Heart right ventricle (tissue), 16 donors: ENCODE measurements around the gene KIAA1671. TPM values are rescaled to one million over a fixed set of nuclear protein-coding genes. Genes with fewer than 3 reads are reported as not detected.

Source experiments
- ATAC-seq, 8 donors: fragments of 200-7000 bp; cut with Tn5 transposase; one replicate each; pipeline ENCODE4 v1.9.1; 2020; ENCODE audit warnings: mild to moderate bottlenecking in 8 of 8, moderate library complexity in 8 of 8, moderate number of reproducible peaks in 1 of 8
- DNase-seq, 2 donors: peaks; one replicate each; pipeline ENCODE4 v3.0.0-alpha.2; 2020
- H3K27ac ChIP-seq, 10 donors: fragments of 200-600 bp; sonication (generic) in 2 of 10; one replicate each; pipeline versions ENCODE4 v1.5.0 to v1.8.0; 2020 to 2022; ENCODE audit warnings: mild to moderate bottlenecking in 3 of 10
- H3K27me3 ChIP-seq, 7 donors: fragments of 200-600 bp; one replicate each; pipeline ENCODE4 v1.8.0; 2021 to 2022; ENCODE audit warnings: mild to moderate bottlenecking in 2 of 7
- H3K36me3 ChIP-seq, 9 donors: fragments of 200-600 bp; sonication (generic) in 1 of 9; one replicate each; pipeline versions ENCODE4 v1.5.0 to v1.8.0; 2020 to 2022; ENCODE audit warnings: mild to moderate bottlenecking in 2 of 9
- H3K4me1 ChIP-seq, 9 donors: fragments of 200-600 bp; sonication (generic) in 1 of 9; one replicate each; pipeline versions ENCODE4 v1.5.0 to v1.8.0; 2020 to 2022; ENCODE audit warnings: mild to moderate bottlenecking in 4 of 9
- H3K4me3 ChIP-seq, 10 donors: fragments of 200-600 bp; sonication (generic) in 2 of 10; one replicate each; pipeline versions ENCODE4 v1.5.0 to v1.8.0; 2020 to 2022; ENCODE audit warnings: mild to moderate bottlenecking in 7 of 10, moderate library complexity in 2 of 10
- H3K9me3 ChIP-seq, 11 donors: fragments of 200-600 bp in 10 of 11; sonication (generic) in 2 of 11; one replicate each; pipeline versions ENCODE4 v1.5.0 to v1.8.0; 2013 to 2022; ENCODE audit warnings: mild to moderate bottlenecking in 2 of 11, control low read depth in 1 of 11, moderate library complexity in 1 of 11
- CTCF ChIP-seq, 9 donors: fragments of 200-600 bp; sonication (generic) in 2 of 9; IDR thresholded peaks; one replicate each; pipeline versions ENCODE4 v1.5.0 to v1.8.0; 2021 to 2022; ENCODE audit warnings: antibody characterized with exemption in 9 of 9, mild to moderate bottlenecking in 5 of 9, moderate library complexity in 1 of 9
- WGBS, 2 donors: extraction: QIAGEN DNeasy Blood & Tissue Kit; methylation state at CpG; one replicate each; pipeline ENCODE4 v1.1.7; 2013; ENCODE audit warnings: inconsistent platforms in 1 of 2; 5-methylcytosine and 5-hydroxymethylcytosine counted together
- intact Hi-C, 10 donors: fragments of 100-400 bp; cut with DNase I; formaldehyde crosslinking; loops; one replicate each; pipeline versions ENCODE4 v1.11.1 to v1.14.2; 2022
- polyA plus RNA-seq, 2 donors: library from polyadenylated mRNA; stranded (reverse); fragments of 200-250 nt; gene quantifications; one replicate each; pipeline ENCODE4 v1.2.3, GENCODE V29; 2013
- total RNA-seq, 10 donors: library from RNA; stranded (reverse); fragmentation: NEBNext Ultra II Directional in 3 of 10; extraction: Animal tissue kit (Norgen Biotek cat#: 25700) in 3 of 10; gene quantifications; one replicate each; pipeline versions ENCODE4 v1.2.1 to v1.2.4, GENCODE V29; 2021 to 2023
- donor health status: Arrhythmogenic right ventricular cardiomyopathy.
- donor health status: ischemic (EF 13 %, LVEDD 7.1; RV severe dilation, severe dysfunction).
- donor health status: healthy with polysubstance abuse.
- donor health status: DM: no; HTN: yes; CAD: no.
- donor health status: DM: no; HTN: no; CAD: no.
- donor health status: ischemic (EF 25% LVEDD 6.9; RV normal size, moderate dysfunction).
- donor health status: ischemic (EF 25% LVEDD 5.7; RV mildly dilated, moderate dysfunction).
- donor health status: healthy.
- donor health status: DM: yes; HTN: yes; CAD: no.
- donor health status: Ischemic cardiomyopathy.
- donor health status: ischemic (EF 35%, LVEDD 5.7; RV mildly dilated, moderate dysfunction).
- donor health status: nonischemic (EF 11% LVEDD 7.7; RV severe dilation, severe dysfunction).
- donor health status: DM: yes; HTN: yes; CAD: no.
- donor health status: PGD.
- donor health status: ischemic (EF 29% LVEDD 5.4; RV normal size, mild dysfunction).
- donor health status: nonischemic (EF 23%, LVEDD 6.1; RV moderate dilation, normal function).

Gene KIAA1671
- total and polyA plus RNA-seq, 12 donors = 2.9 to 26.2 (median 13.7) TPM

GRCh38 chr22:25146307-25146706 lies 193.8 kb downstream of the KIAA1671 start:
- WGBS, 2 donors = 84 to 92% methylated on average over 1 of the region's 1 CpG
- Histone ChIP-seq H3K27ac (peak overlapping the region in 1 of 10 donors; percentile 31), H3K4me1 (peaks cover 0 to 76% (median 17%) of the 10 kb centered on the region in 9 donors), H3K9me3 (no peaks in the 10 kb centered on the region), H3K27me3 (no peaks in the 10 kb centered on the region), H3K4me3 (no peak overlapping the region), H3K36me3 (no peaks in the 10 kb centered on the region)
- intact Hi-C loops = no loop called here
- DNase-seq = no peak
- TF ChIP-seq CTCF (IDR thresholded peaks at IDR 0.05) = no peak
- ATAC-seq = no peak

- intact Hi-C loops = no loop called here
- no peak for DNase-seq
- no peak for TF ChIP-seq CTCF (IDR thresholded peaks at IDR 0.05)
- Histone ChIP-seq H3K27me3 (no peaks in the 10 kb centered on the region), H3K27ac (peak overlapping the region in 1 of 10 donors; percentile 22), H3K9me3 (no peaks in the 10 kb centered on the region), H3K4me3 (no peak overlapping the region), H3K36me3 (no peaks in the 10 kb centered on the region), H3K4me1 (peaks cover 0 to 70% (median 17%) of the 10 kb centered on the region in 9 donors)
- 53 to 69% methylated on average over 4 of the region's 4 CpGs for WGBS, 2 donors
- ATAC-seq = no peak
These were observed 194.6 kb downstream of the KIAA1671 start for GRCh38 chr22:25146906-25147641.

GRCh38 chr22:25147642-25147928 lies 195.1 kb downstream of the KIAA1671 start:
- 78 to 90% methylated on average over 2 of the region's 2 CpGs for WGBS, 2 donors
- no peak for TF ChIP-seq CTCF (IDR thresholded peaks at IDR 0.05)
- no peaks in the 10 kb centered on the region for H3K27me3 ChIP-seq
- H3K36me3 ChIP-seq = no peaks in the 10 kb centered on the region
- peaks cover 0 to 65% (median 15%) of the 10 kb centered on the region in 9 donors for H3K4me1 ChIP-seq
- ATAC-seq (no peak), DNase-seq (no peak)
- peak overlapping the region in 2 of 10 donors; percentile 22 to 44 for H3K27ac ChIP-seq
- no peak overlapping the region for H3K4me3 ChIP-seq
- intact Hi-C loops = no loop called here
- no peaks in the 10 kb centered on the region for H3K9me3 ChIP-seq

- peaks cover 0 to 59% (median 13%) of the 10 kb centered on the region in 9 donors for H3K4me1 ChIP-seq
- DNase-seq (peak in 1 of 2 donors; percentile 28), ATAC-seq (peak; percentile 48 to 78 (median 70))
- TF ChIP-seq CTCF (IDR thresholded peaks at IDR 0.05) = no peak
- WGBS, 2 donors = 14 to 22% methylated on average over 4 of the region's 4 CpGs
- peak overlapping the region in 5 of 10 donors; percentile 8 to 44 (median 35) for H3K27ac ChIP-seq
- no peaks in the 10 kb centered on the region for H3K9me3 ChIP-seq
- intact Hi-C loops = no loop called here
- H3K36me3 ChIP-seq = no peaks in the 10 kb centered on the region
- H3K27me3 ChIP-seq = no peaks in the 10 kb centered on the region
- no peak overlapping the region for H3K4me3 ChIP-seq
These were observed 195.7 kb downstream of the KIAA1671 start for GRCh38 chr22:25148149-25148691.
